GM12874 (cell line): Measurements from ENCODE around the gene PDHX.

Experiments used
- TF ChIP-seq, protein P1 (sequence below): IDR thresholded peaks from 2 replicates; pipeline ENCODE4 v1.5.1; 2011; ENCODE audit warnings: low read depth, mild to moderate bottlenecking, control low read depth, low read length, moderate library complexity; ENCODE audit not compliant: insufficient read depth

Gene PDHX

DNA sequence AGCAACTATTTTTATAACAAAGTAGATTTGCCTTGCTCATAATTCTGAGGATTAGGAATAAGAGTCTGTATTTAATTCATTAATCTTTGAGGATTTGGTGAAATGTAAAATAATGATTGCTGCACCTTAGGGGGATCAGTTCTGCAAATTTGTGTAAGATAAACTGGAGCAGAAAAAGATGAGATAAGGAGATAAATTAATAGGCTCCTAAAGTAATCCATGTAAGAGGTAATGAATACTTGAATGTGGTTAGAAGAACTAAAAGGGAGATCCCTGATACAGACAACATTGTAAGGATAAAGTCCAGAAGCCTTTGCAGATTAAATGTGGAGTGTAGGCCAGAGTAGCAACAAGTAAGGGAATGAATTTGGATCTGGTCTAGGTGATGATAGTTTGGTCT, 45.6 kb downstream of the PDHX start:
- TF ChIP-seq, protein P1, sequence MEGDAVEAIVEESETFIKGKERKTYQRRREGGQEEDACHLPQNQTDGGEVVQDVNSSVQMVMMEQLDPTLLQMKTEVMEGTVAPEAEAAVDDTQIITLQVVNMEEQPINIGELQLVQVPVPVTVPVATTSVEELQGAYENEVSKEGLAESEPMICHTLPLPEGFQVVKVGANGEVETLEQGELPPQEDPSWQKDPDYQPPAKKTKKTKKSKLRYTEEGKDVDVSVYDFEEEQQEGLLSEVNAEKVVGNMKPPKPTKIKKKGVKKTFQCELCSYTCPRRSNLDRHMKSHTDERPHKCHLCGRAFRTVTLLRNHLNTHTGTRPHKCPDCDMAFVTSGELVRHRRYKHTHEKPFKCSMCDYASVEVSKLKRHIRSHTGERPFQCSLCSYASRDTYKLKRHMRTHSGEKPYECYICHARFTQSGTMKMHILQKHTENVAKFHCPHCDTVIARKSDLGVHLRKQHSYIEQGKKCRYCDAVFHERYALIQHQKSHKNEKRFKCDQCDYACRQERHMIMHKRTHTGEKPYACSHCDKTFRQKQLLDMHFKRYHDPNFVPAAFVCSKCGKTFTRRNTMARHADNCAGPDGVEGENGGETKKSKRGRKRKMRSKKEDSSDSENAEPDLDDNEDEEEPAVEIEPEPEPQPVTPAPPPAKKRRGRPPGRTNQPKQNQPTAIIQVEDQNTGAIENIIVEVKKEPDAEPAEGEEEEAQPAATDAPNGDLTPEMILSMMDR, result no peak

DNA sequence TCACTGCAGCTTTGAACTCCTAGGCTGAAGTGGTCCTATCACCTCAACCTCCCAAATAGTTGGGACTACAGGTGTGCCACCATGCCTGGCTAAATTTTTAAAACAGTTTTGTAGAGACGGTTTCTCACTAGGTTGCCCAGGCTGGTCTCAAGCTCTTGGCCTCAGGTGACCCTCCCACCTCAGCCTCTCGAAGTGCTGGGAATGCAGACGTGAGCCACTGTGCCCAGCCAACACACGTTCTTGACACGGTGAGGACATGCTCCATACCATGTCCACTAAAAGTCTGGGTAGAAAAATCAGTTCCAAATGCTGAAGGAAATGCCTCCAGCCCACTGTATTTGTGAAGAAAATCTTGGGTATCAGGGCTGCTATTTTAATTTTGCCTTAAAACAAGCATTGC, 46.9 kb downstream of the PDHX start:
- TF ChIP-seq, protein P1, result no peak

DNA sequence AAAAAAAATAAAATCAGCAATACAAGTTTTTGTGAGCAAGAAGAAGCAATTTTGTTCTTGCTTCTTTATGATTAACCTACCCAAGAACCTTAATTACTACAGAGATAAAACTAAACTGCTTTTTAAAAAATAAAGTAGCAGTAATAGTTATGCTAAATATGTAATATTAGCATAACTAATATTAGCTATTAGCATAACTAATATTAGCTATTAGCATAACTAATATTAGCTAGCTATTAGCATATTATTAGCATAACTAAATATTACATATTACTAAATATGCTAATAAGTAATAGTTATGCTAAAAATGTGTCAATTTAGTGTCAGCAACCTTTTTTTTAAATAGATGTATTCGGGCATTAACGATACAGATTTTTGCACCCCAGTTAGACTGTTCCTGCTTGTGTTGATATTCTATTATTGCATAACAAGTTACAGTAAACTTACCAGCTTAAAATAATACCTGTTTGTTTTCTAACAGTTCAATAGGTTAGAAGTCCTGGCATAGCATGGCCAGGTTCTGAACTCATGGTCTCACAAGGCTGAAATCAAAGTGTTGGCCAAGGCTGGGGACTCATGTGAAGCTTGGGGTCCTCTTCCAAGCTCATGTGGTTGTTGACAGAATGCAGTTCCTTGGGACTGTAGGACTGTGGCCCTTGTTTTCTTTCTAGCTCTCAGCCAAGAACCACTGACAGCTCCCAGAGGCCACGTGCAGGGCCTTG, 48.4 kb downstream of the PDHX start:
- TF ChIP-seq, protein P1, result no peak

DNA sequence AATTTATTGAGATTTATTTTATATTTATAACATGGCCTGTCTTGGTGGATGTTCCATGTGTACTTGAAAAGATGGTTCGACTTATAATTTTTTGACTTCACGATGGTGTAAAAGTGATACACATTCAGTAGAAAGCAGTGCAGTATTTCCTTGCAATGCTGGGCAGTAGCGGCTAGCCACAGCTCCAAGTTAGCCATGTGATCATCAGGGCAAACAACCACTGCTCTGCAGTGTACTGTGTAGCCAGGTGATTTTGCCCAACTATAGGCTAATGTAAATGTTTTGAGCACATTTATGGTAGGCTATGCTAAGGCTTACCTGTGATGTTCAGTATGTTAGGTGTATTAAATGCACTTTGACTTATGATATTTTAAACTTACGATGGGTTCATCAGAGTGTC, 52.4 kb downstream of the PDHX start:
- TF ChIP-seq, protein P1, result no peak

DNA sequence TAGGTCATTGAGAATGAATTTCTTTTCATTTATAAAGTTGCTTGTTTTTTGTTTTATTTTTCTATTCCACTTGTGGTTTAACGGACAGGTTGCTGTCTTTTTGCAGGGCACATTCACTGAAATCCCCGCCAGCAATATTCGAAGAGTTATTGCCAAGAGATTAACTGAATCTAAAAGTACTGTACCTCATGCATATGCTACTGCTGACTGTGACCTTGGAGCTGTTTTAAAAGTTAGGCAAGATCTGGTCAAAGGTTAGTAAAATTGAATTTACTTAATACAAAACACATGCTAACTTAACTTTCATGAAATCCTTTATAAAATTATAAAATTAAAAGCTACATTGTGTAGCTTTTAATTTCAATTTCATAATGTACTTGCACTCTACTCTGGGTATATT, 53.6 kb downstream of the PDHX start:
- TF ChIP-seq, protein P1, result no peak

DNA sequence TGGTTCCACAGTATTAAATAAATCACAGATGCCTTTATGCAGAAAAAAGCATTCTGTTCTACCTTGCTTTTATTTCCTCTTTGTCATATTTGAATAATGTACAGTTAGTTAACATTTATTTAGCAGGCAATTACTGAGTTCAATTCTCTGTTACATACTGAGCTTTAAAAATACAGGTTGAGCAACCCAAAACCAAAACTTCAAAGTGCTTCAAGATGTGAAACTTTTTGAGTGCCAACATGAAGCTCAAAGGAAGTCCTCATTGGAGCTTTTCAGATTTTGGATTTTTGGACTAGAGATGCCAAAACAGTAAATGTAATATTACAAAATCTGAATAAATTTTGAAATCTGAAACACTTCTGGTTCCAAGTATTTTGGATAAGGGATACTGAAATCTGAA, 54.1 kb downstream of the PDHX start:
- TF ChIP-seq, protein P1, result no peak

DNA sequence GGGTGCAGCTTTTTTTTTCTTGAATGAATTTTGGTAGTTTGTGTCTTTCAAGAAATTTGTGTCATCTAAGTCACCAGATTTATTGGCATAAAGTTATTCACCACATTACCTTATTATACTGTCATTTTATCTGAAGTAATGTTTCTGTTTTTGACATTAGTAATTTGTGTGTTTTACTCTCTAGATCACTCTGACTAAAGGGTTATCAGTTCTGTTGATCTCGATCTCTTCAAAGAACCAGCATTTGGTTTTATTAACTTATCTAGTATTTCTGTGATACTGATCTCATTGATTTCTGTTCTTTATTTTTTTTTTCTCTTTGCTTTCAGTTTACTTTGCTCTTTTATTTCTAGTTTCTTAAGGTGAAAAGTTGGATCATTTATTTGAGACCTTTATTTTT, 55.5 kb downstream of the PDHX start:
- TF ChIP-seq, protein P1, result no peak

DNA sequence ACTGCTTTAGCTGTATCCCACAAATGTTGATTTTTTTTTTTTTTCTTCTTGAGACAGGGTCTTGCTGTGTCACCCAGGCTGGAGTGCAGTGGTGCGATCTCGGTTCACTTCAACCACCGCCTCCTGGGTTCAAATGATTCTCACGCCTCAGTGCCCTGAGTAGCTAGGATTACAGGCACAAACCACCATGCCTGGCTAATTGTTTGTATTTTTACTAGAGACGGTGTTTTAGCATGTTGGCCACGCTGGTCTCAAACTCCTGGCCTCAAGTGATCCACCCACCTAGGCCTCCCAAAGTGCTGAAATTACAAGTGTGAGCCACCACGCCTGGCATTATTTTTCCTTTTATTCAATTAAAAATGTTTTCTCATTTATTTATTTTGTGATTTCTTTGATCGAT, 55.9 kb downstream of the PDHX start:
- TF ChIP-seq, protein P1, result no peak
